ENCODE measurements around the gene USP21. TPM values are rescaled to one million over a fixed set of nuclear protein-coding genes. Genes with fewer than 3 reads are reported as not detected.

The USP21 gene
- total RNA-seq, 1 donor from 2014 or later: 4.6 TPM

DNA sequence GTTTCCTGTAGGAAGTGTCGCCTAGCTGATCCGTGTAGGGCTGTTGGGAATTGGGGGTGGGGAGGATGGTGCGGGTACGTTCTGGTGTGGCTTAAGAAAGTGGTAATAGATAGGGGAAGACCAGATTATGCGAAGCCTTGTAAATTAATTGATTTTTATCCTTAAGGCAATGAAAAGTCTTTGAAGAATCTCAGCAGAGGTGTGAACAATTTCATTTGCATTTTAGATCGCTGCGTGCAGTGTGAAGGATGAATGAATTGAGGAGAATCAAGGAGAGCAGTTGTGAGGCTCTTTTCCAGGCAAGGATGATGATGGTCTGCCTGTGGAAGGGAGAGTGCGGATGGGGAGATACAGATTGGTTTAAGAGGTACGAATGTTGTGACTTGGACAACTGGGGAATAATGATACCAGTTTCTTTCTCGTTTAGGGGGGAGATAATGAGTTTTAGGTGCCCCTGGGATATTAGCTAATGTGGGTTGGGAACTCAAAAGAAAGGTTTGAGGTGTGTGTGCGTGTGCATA is 26.0 kb upstream of the USP21 start:
- DNase-seq (ENCODE audit: low read depth, low spot score): no peak

DNA sequence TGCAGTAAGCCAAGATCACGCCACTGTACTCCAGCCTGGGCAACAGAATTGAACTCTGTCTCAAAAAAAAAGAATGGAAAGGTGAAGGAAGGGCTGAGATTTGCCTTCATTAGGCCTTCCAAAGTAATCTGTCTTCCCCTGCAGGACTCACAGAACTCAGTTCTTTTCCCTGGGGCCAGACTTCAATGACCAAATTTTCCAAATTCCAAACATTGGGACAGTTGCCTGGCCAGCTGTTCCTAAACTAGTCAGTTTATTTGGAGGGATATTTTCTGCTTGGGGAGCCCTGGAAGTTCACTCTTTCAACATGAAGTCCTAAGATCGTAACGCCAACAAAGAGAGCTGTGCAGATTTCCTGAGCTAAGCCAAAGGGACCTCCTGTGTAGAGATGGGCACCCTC is 21.4 kb upstream of the USP21 start:
- no peak for DNase-seq (ENCODE audit: low read depth, low spot score)

DNA sequence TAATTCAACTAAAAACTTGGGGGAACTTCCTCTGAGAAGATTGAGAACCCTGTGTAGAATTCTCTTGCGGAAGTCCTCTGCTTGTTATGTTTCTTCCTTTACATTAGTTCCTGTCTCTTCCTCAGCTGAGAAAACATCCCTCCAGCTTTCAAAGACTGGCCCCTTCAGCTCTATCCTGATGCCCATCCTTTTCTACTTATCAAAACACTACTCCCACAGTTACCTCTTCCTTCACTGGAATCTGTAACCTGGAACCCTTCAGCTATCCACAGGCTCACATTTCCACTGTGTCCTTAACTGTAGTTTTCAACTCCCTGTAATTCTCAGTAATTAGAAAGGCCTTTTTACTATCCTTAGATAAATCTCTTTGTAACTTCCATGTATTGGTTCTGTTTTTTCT is 20.9 kb upstream of the USP21 start:
- DNase-seq (ENCODE audit: low read depth, low spot score): no peak

DNA sequence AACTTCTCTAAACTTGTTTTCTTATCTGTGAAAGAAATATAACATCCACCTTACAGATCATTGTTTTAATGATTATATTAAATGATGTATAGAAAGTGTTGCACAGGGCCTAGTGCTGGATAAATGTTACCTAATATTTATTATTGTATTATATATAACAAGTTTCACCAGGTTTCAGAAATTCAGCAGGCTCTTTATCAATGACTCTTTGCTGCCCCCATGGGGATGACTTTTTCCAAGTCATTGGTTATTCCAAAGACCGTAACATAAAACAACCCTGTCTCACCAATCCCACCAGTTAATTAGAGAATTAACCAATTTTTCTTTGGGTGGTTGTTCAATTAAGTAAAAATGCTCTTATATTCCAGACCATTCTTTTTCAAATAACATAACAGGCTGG is 19.5 kb upstream of the USP21 start:
- DNase-seq (ENCODE audit: low read depth, low spot score): no peak

DNA sequence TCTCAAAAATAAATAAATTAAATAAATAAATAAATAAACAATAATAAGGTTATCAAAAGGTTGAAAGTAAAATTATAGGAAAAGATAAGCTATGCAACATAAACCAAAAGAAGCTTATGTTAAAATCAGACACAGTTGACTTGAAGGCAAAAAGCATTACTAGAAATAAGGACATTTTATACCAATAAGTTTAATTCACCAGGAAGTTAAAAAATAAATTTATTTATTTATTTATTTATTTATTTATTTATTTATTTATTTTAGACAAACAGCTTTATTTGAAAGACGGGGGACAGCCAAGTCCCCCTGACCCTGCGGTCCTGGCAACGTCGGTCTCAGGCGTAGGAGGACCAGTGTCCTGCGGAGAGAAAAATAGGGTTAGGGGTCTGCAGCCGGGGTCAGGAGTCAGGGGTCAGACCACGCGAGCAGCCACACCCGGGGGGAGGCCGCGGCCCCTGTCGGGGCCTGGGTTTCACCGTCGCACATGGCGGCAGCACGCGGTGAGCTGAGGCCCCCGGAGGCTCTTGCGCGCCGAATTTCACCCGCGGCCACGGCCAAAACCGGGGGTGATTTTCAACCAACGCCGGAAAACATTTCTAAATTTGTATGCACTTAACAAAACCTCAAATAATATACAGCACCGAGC is 18.4 kb upstream of the USP21 start:
- no peak for DNase-seq (ENCODE audit: low read depth, low spot score)

DNA sequence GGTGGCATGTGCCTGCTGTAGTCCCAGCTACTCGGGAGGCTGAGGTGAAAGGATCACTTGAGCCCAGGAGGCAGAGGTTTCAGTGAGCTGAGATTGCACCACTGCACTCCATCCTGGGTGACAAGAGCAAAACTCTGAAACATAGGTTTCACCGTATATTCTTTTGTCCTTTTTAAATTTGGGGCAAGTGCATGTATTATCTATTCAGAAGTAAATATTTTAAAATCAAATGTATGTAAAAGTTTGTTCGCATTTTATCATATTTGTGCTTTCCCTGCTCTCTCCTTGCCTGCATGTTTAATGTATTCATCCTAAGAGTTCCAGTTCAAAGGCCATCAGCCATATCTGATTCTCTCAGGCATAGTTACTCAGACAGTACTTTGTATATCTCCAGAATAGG is 13.5 kb upstream of the USP21 start:
- no peak for DNase-seq (ENCODE audit: low read depth, low spot score)

DNA sequence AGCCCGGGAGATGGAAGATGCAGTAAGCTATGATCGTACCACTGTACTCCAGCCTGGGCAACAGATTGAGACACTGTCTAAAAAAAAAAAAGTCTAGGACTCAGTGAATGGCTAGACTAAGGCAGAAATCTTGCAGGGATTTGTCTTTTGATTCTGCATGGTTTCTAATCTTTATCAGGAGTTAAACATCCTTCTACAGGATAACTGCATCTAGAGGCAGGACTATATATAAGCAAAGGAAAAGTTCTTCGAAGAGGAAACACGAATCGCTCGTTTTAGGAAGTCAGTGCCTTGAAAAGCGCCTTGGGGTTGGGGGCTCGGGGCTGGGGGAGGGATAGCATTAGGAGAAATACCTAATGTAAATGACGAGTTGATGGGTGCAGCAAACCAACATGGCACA is 6.1 kb upstream of the USP21 start:
- DNase-seq (ENCODE audit: low read depth, low spot score): no peak

DNA sequence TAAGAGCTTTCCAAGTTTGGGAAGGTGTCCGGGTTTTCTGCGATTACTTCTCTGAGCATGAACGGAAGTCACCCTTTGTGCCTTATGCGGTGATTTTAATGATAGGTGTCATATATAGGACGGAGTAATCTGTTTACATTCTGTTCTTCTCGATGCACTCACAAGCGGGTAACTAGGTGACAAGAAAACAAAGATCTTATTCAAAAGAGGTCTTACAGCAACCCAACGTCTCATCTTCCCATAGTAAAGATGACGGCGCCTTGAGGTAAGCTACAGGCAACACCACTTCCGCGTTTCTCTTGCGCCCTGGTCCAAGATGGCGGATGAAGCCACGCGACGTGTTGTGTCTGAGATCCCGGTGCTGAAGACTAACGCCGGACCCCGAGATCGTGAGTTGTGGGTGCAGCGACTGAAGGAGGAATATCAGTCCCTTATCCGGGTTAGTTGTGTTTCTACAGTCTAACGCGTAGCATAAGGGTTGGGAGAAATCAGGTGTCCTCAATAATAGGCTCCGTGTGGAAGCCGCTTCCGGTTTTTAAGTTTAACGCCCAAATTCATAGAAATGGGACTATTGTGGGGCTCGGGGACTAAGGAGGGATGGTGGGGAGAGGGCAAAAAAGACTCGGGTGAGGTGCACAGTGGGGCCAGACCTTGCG is 5.5 kb upstream of the USP21 start, which contains the start of gene UFC1:
Gene UFC1 (plus strand): TSS at position 297 of the 656 bp plus-strand sequence. CDS start 20 bp downstream, at position 317.
- DNase-seq (ENCODE audit: low read depth, low spot score): peak; percentile 78

DNA sequence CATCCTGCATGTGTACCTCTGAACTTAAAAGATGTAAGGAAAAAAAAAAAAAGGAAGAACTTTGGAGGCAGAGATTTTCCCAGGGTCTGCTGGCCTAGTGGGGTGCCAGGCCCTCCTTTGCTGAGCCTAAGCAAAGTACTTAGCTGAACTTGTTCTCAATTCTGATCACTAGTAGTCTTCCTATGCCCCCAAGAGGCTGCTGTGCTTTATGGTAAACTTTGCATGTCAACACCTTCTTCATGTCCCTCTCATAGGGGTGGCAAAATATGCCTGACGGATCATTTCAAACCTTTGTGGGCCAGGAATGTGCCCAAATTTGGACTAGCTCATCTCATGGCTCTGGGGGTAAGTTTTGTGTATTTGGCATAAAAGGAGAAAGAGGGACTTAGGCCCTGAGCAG is 1.4 kb upstream of the USP21 start:
- no peak for DNase-seq (ENCODE audit: low read depth, low spot score)

DNA sequence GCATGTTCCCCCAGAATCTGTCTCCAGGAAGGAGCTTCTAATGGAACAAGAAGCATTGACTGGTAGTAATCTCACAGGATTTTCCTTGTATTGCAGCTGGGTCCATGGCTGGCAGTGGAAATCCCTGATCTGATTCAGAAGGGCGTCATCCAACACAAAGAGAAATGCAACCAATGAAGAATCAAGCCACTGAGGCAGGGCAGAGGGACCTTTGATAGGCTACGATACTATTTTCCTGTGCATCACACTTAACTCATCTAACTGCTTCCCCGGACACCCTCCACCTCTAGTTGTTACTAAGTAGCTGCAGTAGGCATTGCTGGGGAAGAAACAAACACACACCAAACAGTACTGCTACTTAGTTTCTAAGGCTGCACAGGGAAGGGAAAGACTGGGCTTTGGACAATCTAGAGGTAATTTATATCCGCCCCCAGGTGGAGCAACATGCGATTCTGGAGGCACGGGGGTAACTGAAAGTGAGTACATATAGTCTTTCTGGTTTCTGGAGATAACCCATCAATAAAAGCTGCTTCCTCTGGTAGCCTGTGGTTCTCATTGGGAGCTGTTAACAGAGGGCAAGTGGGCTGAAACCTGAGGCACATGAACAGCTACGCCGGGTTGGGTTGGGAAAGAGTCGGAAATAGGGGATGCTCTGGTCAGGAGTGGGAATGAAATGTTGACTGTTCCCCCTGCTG is 837 bp upstream of the USP21 start:
- DNase-seq (ENCODE audit: low read depth, low spot score): no peak

DNA sequence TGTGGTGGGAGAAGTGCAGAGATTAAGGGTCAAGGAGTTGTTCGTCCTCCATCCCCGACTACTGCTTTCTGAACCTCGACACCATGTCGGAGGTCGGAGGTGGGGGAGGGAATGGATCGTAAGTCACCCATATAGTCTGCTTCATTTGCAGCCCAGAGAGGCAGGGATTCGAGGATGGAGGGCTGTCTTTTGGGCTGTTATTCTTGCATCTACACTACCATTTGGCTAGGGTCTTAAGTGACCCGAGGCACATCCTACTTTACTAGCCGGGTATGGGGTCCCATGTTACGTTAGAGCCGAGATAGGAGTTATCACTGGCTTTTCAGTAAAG is 578 bp downstream of the USP21 start:
- no peak for DNase-seq (ENCODE audit: low read depth, low spot score)

DNA sequence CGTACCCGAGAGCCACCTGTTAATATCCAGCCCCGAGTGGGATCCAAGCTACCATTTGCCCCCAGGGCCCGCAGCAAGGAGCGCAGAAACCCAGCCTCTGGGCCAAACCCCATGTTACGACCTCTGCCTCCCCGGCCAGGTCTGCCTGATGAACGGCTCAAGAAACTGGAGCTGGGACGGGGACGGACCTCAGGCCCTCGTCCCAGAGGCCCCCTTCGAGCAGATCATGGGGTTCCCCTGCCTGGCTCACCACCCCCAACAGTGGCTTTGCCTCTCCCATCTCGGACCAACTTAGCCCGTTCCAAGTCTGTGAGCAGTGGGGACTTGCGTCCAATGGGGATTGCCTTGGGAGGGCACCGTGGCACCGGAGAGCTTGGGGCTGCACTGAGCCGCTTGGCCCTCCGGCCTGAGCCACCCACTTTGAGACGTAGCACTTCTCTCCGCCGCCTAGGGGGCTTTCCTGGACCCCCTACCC is 1.4 kb downstream of the USP21 start:
- no peak for DNase-seq (ENCODE audit: low read depth, low spot score)

DNA sequence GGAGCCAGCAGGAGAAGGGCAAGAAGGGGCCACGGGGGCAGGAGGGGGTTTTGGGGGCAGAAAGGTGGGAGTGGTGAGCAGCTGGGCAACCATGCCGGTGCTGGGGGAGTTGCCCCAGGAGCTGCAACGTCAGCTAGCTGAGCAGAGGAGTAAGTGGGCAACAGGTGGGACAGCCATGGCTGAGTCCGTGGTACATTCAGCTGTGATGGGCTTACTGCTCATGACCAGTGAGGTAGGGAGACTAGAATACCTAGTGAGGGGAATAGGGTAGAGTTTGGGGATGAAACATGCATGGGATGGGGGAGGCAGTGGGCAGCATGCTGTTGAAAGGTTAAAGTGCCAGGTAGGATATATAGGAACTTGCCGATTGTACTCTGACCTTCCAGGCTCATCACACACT is 2.4 kb downstream of the USP21 start:
- no peak for DNase-seq (ENCODE audit: low read depth, low spot score)

DNA sequence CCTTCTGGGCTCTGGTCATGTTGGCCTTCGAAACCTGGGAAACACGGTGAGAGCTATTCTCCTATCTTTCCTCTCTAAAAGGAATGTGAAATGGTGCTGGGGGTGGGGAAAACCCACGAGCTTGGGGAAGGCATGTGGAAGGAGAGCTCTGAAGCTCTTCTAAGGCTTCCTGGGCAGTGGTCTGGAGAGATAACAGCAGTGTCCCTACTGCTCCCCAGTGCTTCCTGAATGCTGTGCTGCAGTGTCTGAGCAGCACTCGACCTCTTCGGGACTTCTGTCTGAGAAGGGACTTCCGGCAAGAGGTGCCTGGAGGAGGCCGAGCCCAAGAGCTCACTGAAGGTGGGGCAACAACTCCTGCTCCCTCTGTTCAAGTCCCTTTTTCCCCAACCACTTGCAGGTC is 2.8 kb downstream of the USP21 start:
- DNase-seq (ENCODE audit: low read depth, low spot score): no peak

DNA sequence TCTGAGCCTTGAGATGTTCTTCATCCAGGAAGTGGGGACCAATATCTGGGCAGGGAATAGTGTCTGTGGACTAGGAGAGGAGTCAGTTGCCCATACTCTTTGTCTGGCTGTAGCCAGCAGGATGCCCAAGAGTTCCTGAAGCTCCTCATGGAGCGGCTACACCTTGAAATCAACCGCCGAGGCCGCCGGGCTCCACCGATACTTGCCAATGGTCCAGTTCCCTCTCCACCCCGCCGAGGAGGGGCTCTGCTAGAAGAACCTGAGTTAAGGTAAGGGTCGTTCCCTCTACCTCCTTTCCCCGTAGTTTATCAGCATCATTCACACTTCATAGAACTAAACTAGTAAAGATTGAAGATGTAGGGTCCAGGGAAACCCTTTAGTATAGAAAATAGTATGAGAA is 3.5 kb downstream of the USP21 start:
- no peak for DNase-seq (ENCODE audit: low read depth, low spot score)

DNA sequence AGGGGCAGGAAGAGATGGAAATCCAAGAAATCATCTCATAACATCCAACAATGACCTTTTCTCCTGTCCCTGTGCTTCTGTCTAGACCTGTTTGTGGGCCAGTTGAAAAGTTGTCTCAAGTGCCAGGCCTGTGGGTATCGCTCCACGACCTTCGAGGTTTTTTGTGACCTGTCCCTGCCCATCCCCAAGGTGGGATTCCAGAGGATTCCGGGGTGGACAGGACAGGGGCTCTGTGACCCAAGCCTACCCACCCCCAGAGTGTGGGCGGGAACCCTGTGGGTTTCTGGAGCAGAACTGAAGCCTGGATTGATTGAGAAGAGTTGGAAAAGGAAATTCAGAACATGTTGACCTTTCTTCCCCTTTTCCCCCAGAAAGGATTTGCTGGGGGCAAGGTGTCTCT is 4.5 kb downstream of the USP21 start:
- DNase-seq (ENCODE audit: low read depth, low spot score): no peak

DNA sequence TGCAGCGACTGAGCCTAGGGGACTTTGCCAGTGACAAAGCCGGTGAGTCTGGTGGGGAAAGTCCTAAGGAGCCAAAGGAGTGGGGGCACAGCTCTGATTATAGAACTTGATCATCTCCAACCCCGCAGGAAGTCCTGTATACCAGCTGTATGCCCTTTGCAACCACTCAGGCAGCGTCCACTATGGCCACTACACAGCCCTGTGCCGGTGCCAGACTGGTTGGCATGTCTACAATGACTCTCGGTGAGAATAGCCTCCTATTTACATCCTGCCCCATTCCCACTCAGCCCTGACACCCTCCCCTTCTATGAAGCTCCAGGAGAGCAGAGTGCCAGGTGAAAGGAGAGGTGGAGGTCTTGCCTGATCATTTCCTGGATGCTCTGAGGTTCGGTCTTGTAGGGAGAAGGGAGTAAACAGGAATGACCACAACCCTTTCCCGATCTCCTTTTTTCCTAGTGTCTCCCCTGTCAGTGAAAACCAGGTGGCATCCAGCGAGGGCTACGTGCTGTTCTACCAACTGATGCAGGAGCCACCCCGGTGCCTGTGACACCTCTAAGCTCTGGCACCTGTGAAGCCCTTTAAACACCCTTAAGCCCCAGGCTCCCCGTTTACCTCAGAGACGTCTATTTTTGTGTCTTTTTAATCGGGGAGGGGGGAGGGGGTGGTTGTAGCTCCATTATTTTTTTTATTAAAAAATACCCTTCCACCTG is 5.8 kb downstream of the USP21 start:
- no peak for DNase-seq (ENCODE audit: low read depth, low spot score)

DNA sequence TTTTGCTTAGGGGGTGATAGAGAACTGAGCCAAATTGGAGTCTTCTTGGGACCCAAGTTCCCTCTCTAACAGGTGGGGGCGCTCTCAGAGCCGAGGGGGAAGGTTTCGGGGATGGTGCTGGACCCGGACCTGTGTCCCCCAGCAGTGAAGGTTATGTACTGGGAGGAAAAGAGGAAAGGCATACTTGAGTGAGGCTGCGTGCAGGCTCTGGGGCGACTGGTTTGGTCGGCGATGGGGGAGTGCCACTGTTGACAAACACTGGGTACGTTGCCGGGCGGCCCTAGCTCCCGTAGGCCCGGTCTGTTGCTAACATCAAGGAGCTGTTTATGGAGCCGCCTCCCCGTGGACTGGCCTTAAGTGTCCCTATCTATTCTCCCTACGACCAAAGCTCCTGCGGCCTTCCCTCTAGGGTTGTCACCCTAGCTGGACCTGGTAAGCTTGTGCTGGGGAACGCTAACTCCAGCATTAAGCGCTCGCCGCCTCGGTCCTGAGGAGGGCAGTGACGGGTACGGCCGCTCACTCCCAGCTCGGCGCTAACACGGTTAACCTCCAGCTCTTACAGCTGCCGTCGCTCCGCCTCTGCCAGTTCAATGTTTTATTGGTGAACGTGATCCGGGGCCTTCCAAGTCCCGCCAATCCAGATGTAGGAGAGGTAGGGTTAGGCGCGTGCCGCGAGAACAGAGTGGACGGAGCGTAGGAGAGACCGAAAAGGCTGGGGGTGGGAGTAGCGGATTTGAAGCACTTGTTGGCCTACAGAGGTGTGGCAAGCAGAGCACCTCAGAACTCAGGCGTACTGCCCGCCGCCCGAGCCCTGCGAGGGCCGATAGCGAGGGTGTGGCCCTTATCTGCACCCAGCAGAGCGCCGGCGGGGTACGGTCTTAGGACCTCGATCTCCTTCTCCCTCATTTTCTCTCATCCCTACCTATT is 6.7 kb downstream of the USP21 start, which contains the start of gene PPOX:
Gene PPOX (plus strand): TSS at position 685 of the 927 bp plus-strand sequence. CDS start 422 bp downstream, outside the sequence.
- DNase-seq (ENCODE audit: low read depth, low spot score): peak; percentile 96

DNA sequence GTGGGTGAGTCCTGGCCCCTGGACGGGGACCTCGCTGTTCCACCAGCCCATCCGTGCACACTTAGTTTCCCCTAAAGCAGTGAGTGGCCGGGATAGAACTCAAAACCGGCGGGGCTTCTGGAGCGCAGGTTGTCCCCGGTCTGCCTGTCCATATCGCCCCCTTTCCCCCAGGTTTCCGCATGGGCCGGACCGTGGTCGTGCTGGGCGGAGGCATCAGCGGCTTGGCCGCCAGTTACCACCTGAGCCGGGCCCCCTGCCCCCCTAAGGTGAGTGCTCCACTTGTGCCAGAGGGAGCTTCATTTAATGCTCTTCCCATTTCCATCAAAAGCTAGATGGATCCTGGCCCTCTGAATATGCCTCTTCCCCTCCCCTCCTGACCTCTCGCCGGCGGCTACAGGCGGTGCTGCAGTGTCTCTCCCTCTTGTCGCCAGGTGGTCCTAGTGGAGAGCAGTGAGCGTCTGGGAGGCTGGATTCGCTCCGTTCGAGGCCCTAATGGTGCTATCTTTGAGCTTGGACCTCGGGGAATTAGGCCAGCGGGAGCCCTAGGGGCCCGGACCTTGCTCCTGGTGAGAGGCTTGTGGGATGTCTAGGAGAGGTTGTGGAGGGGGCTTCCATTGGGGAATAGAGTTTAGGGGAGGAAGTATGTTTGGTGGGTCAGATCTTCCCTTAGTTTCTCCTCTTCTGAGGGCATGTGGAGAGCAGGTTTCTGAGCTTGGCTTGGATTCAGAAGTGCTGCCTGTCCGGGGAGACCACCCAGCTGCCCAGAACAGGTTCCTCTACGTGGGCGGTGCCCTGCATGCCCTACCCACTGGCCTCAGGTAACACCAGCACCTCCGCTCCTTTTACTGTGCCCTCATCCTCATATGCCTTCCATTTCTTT is 7.6 kb downstream of the USP21 start:
- no peak for DNase-seq (ENCODE audit: low read depth, low spot score)

DNA sequence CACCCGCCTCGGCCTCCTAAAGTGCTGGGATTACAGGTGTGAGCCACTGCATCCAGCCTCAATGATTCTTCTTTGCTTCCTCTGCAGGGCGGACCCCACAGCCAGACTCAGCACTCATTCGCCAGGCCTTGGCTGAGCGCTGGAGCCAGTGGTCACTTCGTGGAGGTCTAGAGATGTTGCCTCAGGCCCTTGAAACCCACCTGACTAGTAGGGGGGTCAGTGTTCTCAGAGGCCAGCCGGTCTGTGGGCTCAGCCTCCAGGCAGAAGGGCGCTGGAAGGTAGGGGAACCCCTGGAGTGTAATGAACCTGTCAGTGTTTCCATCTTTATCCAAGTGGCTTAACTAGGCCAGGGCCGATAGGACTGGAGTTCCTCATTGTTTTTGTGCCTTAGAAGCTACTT is 9.6 kb downstream of the USP21 start:
- no peak for DNase-seq (ENCODE audit: low read depth, low spot score)
